UCSD-AML1 (cell line): ENCODE data around the gene FHIT.
"Not testable (repeated sequence)": the region's sequence is repeated elsewhere in the genome, so short reads cannot be mapped to it uniquely, and the experiment has no call there.

Experiments used
- DNase-seq: peaks from one replicate; lab custom pipeline; 2025; ENCODE audit not compliant: unreplicated experiment; lab: John Stamatoyannopoulos, UW

The FHIT gene

DNA sequence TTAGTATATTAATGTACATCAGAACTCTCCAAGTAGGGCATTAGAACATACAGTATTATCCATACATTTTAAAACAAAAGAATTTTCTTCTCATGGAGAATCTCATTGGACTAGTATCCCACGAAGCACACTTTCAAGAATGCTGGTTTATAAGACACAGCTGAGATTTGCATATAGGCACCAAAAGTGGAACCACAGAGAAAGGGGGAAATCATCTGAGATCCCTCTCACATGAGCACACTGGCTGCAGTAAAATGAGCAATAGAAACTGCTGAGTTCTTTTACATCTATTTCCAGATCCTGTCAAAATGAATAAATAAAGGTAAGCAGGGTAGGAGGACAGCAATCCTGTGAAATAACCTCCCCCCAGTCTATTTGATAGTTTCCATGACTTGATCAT lies 665.3 kb downstream of the FHIT start:
- DNase-seq = no peak

- no peak for DNase-seq
Observed at GRCh38 chr3:60584250-60584649, 667.0 kb downstream of the FHIT start.

GRCh38 chr3:60582288-60582687 lies 669.0 kb downstream of the FHIT start:
- DNase-seq = no peak

DNA sequence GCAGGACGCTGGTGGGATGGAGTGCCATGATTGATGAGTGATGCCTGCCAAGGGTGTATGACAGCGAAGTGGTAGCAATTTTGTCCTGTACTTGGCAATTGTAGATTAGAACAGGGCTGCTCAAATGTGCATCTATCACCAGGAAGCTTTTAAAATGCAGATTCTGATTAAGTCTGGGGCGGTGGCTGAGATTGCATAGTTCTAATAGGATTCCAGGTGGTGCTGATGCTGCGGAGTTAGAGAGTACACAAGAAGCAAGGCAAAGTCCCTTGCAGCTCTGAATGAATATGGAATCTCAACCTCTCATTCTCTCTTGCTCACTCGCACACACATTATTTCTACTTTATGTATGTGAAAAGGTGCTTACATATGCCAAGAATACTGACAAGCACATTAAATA lies 670.4 kb downstream of the FHIT start:
- DNase-seq = no peak

DNA sequence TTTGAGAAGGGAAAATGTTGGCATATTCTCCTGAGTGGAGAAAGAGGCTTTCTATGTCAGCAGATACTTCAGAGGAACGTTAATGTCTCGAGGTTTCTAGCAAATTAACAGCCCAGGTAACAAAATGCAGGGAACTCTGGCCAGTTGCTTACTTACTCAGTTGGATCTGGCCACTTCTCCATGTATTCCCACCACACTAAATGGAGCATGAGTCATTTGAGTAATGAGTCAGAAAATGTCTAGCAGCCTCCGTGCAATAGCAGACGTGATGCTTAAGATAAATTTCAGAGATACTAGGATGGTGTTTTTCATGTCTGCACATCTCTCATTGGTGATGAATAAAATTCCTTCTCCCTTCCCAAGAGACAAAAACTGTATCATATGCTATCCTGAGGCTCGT lies 671.5 kb downstream of the FHIT start:
- DNase-seq = no peak

DNA sequence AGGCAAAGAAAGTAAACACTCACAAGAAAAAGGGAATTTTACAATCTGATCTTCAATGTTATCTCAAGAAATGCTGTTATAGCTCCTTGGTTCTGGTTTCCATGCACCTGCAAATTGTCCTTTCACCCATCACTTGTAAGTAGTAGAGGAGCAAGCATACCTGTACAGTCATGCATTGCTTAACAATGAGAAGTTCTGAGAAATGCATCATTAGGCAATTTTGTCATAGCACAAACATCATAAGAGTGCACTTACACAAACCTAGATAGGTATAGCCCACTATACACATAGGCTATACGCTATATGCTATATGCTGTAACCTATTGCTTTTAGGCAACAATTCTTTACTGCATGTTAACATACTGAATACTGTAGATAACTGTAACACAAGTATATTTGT lies 672.3 kb downstream of the FHIT start:
- DNase-seq = no peak

GRCh38 chr3:60577601-60578000 lies 673.7 kb downstream of the FHIT start:
- DNase-seq = no peak

- no peak for DNase-seq
Observed at GRCh38 chr3:60575718-60576272, 675.5 kb downstream of the FHIT start.

GRCh38 chr3:60574046-60574769 lies 677.0 kb downstream of the FHIT start:
- DNase-seq = no peak

- no peak for DNase-seq
Observed at GRCh38 chr3:60573494-60573893, 677.8 kb downstream of the FHIT start.

DNA sequence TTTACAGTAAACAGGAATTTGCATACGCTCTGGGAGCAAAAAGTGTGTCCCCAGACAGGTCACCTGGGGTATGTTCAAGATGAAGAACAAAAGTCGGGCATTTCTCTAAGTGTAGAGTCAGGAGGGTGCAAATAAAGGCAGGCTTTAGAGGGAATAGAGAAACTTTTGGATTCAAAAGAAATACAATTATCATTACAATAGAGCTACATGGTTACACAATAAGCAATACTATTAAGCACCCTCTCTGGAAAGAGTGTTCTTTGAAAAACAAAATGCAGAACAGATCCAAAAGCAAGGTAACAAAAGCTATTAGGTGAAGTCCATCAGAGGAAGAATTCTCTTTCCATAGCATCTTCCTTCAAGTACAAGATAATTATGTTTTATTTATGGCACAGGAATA lies 679.7 kb downstream of the FHIT start:
- no peak for DNase-seq

GRCh38 chr3:60557122-60557521 lies 694.1 kb downstream of the FHIT start:
- no peak for DNase-seq

- DNase-seq = no peak
Observed at GRCh38 chr3:60555686-60556354, 695.4 kb downstream of the FHIT start.

DNA sequence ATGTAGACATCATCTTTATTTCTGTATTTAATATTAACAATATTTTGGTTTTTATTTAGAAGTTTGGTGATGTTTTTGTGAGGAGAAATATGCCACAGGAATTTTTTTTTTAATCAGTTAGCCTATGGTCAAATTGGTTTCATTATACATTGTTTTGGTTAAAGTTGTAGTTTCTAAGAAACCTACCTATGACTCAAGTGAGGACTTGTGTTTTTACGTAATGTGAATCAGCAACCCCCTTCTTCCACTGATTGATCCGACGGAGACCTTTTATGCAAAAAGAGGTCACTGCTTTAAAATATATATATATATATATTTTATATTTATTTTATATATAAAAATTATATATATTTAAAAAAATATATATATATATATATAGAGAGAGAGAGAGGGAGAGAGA lies 698.1 kb downstream of the FHIT start:
- DNase-seq = no peak

GRCh38 chr3:60552581-60552980 lies 698.7 kb downstream of the FHIT start:
- no peak for DNase-seq

- DNase-seq = no peak
Observed at GRCh38 chr3:60551455-60552209, 699.6 kb downstream of the FHIT start.

- DNase-seq = no peak
Observed at GRCh38 chr3:60549863-60550262, 701.4 kb downstream of the FHIT start.

GRCh38 chr3:60542995-60543394 lies 708.3 kb downstream of the FHIT start:
- DNase-seq = no peak

- DNase-seq = not testable (repeated sequence)
Observed at GRCh38 chr3:60539394-60539793, 711.9 kb downstream of the FHIT start.

- no peak for DNase-seq
Observed at GRCh38 chr3:60536420-60536819, 714.8 kb downstream of the FHIT start.

- no peak for DNase-seq
Observed at GRCh38 chr3:60531759-60532158, 719.5 kb downstream of the FHIT start.

- DNase-seq = no peak
Observed at GRCh38 chr3:60528651-60529050, 722.6 kb downstream of the FHIT start.
